NB4 (cell line): Measurements from ENCODE around the gene KIAA1671.

ENCODE experiments used
- MYC ChIP-seq: IDR thresholded peaks from 2 replicates; pipeline ENCODE4 v1.6.1; 2011; ENCODE audit warnings: low read depth, low read length
- POLR2A ChIP-seq: IDR thresholded peaks from 2 replicates; pipeline ENCODE4 v1.6.1; 2011; ENCODE audit warnings: mild to moderate bottlenecking; ENCODE audit not compliant: insufficient read length; ENCODE audit errors: extremely low read depth
- TF ChIP-seq, protein P1 (sequence below): IDR thresholded peaks from one replicate; pipeline ENCODE4 v1.5.1; 2012; ENCODE audit warnings: low read depth, low read length
- TF ChIP-seq, protein P2 (sequence below): IDR thresholded peaks from 2 replicates; pipeline ENCODE4 v1.6.1; 2011; ENCODE audit warnings: low read depth, low read length

DNA sequence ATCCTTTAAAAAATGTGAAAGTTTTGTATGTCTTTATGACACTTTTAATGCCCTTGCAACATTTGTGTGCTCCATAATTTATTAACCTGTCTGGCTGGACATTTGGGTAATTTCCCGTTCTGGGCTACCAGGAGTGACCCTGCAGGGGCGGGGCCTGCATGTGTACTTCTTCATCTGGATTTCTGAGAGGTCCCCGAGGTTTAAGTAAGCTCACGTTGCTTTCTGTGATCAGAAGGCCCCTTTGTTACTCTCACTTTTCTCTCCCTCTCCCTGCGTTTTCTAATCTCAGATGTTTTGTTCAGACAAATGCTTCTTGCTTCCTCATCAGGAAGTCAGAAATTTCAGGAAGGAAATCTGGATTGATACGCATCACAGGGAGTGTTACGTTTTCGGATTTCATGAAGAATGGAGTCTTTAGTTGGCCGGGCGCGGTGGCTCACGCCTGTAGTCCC lies 168.3 kb downstream of the KIAA1671 start:
- TF ChIP-seq, protein P1, sequence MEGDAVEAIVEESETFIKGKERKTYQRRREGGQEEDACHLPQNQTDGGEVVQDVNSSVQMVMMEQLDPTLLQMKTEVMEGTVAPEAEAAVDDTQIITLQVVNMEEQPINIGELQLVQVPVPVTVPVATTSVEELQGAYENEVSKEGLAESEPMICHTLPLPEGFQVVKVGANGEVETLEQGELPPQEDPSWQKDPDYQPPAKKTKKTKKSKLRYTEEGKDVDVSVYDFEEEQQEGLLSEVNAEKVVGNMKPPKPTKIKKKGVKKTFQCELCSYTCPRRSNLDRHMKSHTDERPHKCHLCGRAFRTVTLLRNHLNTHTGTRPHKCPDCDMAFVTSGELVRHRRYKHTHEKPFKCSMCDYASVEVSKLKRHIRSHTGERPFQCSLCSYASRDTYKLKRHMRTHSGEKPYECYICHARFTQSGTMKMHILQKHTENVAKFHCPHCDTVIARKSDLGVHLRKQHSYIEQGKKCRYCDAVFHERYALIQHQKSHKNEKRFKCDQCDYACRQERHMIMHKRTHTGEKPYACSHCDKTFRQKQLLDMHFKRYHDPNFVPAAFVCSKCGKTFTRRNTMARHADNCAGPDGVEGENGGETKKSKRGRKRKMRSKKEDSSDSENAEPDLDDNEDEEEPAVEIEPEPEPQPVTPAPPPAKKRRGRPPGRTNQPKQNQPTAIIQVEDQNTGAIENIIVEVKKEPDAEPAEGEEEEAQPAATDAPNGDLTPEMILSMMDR: no peak
- no peak for TF ChIP-seq POLR2A
- TF ChIP-seq, protein P2, sequence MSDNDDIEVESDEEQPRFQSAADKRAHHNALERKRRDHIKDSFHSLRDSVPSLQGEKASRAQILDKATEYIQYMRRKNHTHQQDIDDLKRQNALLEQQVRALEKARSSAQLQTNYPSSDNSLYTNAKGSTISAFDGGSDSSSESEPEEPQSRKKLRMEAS: no peak
- no peak for TF ChIP-seq MYC
